Endothelial cell (in vitro differentiated cells): Measurements from ENCODE around the gene PKIB. TPM values are rescaled to one million over a fixed set of nuclear protein-coding genes. Genes with fewer than 3 reads are reported as not detected.

Experiments used
- total RNA-seq: library from RNA; stranded (reverse); fragmentation: NEBNext Ultra II Directional; extraction: Animal tissue kit (Norgen Biotek cat#: 25700); gene quantifications from one replicate; pipeline ENCODE4 v1.2.1, GENCODE V29; 2021; ENCODE audit not compliant: unreplicated experiment

Gene PKIB
- total RNA-seq, 1 donor from 2014 or later = 38.5 TPM

Other genes with a start within 250 kb of the PKIB start
- 13.9 TPM for gene HSF2, start 210.8 kb upstream of the PKIB start, total RNA-seq
- 102 TPM for gene SERINC1, start 138.6 kb upstream of the PKIB start, total RNA-seq
- 3.6 TPM for gene FABP7, start 169.3 kb downstream of the PKIB start, total RNA-seq
- 10.3 TPM for gene SMPDL3A, start 178.9 kb downstream of the PKIB start, total RNA-seq